ENCODE data around the gene MEGF10. TPM values are rescaled to one million over a fixed set of nuclear protein-coding genes. Genes with fewer than 3 reads are reported as not detected.

The MEGF10 gene
- total RNA-seq, 4 donors from 2014 or later = 0.50 to 2.9 (median 0.95) TPM

DNA sequence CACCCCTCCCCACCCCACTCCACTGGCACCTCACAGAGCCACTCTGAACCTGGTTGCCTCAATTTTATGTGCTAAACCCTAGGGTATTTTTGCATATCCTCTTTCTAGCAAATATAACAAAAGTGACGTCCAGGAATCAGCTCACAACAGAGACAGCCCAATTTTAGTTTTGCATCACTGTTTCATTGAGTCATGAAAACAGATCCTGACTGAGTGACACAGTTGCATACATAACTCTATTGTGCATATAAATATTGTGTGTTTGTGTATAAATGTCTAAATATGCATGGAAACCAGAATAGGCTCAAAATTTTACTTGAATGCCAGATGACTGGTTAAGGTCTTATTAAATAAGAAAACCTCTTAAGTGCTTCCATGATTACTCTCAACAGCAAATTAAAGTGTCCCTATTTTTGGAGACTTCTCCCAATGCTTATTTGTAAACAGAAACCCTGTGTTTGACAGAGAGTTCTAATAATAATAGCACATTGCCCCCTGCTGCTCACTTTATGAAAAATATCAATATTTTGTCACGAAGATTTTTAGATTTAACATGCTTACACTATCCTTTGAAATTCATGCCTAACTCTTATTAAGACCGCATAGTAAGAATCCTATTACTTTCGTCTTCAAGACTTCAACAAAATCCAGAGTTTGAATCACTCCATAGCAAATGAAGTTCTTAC lies 151.3 kb downstream of the MEGF10 start:
- no peaks in the 10 kb centered on the region for H3K4me1 ChIP-seq
- no peaks in the 10 kb centered on the region for H3K36me3 ChIP-seq
- 79% methylated on average over 4 of the region's 4 CpGs for WGBS
- no peak overlapping the region for H3K27ac ChIP-seq (replicated peaks in 1 of 4)
- H3K4me3 ChIP-seq = no peak overlapping the region
- intact Hi-C loops (cut with DNase I) = loop anchor here (10.0 kb wide), 1 partner anchor 147 kb away; the partner anchor contains the start of gene MEGF10
- H3K9me3 ChIP-seq = no peaks in the 10 kb centered on the region
- H3K27me3 ChIP-seq = no peaks in the 10 kb centered on the region
- DNase-seq (ENCODE audit: extremely low spot score) = no peak
- TF ChIP-seq CTCF (IDR thresholded peaks at IDR 0.05) (peak in 2 of 3 experiments; percentile 5 to 13), EP300 (IDR thresholded peaks at IDR 0.05) (no peak)

GRCh38 chr5:127444171-127444570 lies 153.6 kb downstream of the MEGF10 start:
- peaks cover 0 to 5% (median 0%) of the 10 kb centered on the region in 4 donors for H3K4me1 ChIP-seq
- no peaks in the 10 kb centered on the region for H3K27me3 ChIP-seq
- H3K9me3 ChIP-seq = no peaks in the 10 kb centered on the region
- H3K4me3 ChIP-seq = no peak overlapping the region
- H3K36me3 ChIP-seq = no peaks in the 10 kb centered on the region
- no peak for TF ChIP-seq POLR2A (IDR thresholded peaks at IDR 0.05; ENCODE audit: low read depth)
- no peak for TF ChIP-seq CTCF (IDR thresholded peaks at IDR 0.05)
- no peak for TF ChIP-seq POLR2AphosphoS5 (IDR thresholded peaks at IDR 0.05)
- TF ChIP-seq EP300 (IDR thresholded peaks at IDR 0.05) = no peak
- intact Hi-C loops (cut with DNase I) = loop anchor here (10.0 kb wide), 1 partner anchor 149 kb away; the partner anchor contains the start of gene MEGF10
- no peak for DNase-seq (ENCODE audit: extremely low spot score)
- H3K27ac ChIP-seq (replicated peaks in 1 of 4) = no peak overlapping the region
- WGBS = 93% methylated on average over 1 of the region's 1 CpG

GRCh38 chr5:127445328-127445727 lies 154.7 kb downstream of the MEGF10 start:
- no peak overlapping the region for H3K27ac ChIP-seq (replicated peaks in 1 of 4)
- H3K9me3 ChIP-seq = no peaks in the 10 kb centered on the region
- intact Hi-C loops (cut with DNase I) = loop anchor here (10.0 kb wide), 1 partner anchor 151 kb away; the partner anchor contains the start of gene MEGF10
- H3K27me3 ChIP-seq = no peaks in the 10 kb centered on the region
- DNase-seq (ENCODE audit: extremely low spot score) = no peak
- H3K4me1 ChIP-seq = peaks cover 0 to 5% (median 0%) of the 10 kb centered on the region in 4 donors
- TF ChIP-seq POLR2AphosphoS5 (IDR thresholded peaks at IDR 0.05) (no peak), POLR2A (IDR thresholded peaks at IDR 0.05; ENCODE audit: low read depth) (no peak), CTCF (IDR thresholded peaks at IDR 0.05) (no peak), EP300 (IDR thresholded peaks at IDR 0.05) (no peak)
- WGBS = 72% methylated on average over 4 of the region's 4 CpGs
- no peaks in the 10 kb centered on the region for H3K36me3 ChIP-seq
- H3K4me3 ChIP-seq = no peak overlapping the region

GRCh38 chr5:127446626-127447025 lies 156.0 kb downstream of the MEGF10 start:
- 90% methylated on average over 2 of the region's 2 CpGs for WGBS

More at GRCh38 chr5:127446626-127447025, 156.0 kb downstream of the MEGF10 start:
- H3K36me3 ChIP-seq = no peaks in the 10 kb centered on the region
- H3K9me3 ChIP-seq = no peaks in the 10 kb centered on the region
- no peaks in the 10 kb centered on the region for H3K27me3 ChIP-seq
- no peak for DNase-seq (ENCODE audit: extremely low spot score)
- TF ChIP-seq EP300 (IDR thresholded peaks at IDR 0.05) (no peak), CTCF (IDR thresholded peaks at IDR 0.05) (no peak), POLR2AphosphoS5 (IDR thresholded peaks at IDR 0.05) (no peak), POLR2A (IDR thresholded peaks at IDR 0.05; ENCODE audit: low read depth) (no peak)
- no peak overlapping the region for H3K27ac ChIP-seq (replicated peaks in 1 of 4)
- peaks cover 0 to 5% (median 0%) of the 10 kb centered on the region in 4 donors for H3K4me1 ChIP-seq
- H3K4me3 ChIP-seq = no peak overlapping the region
- intact Hi-C loops (cut with DNase I) = loop anchor here (10.0 kb wide), 1 partner anchor 152 kb away; the partner anchor contains the start of gene MEGF10

Measured in esophagus muscularis mucosa (tissue), 4 donors.